ENCODE data around the gene PDGFD.

The PDGFD gene

GRCh38 chr11:104104664-104105063 lies 59.3 kb downstream of the PDGFD start:
- no peak for TF ChIP-seq CTCF (IDR thresholded peaks at IDR 0.05; ENCODE audit: control insufficient read depth, insufficient read depth, low read depth, low read length, missing control alignments)
- H3K4me3 ChIP-seq (ENCODE audit: control insufficient read depth, low read depth, low read length): no peak overlapping the region
- DNase-seq (ENCODE audit: low read depth): no peak

GRCh38 chr11:104104201-104104600 lies 59.7 kb downstream of the PDGFD start:
- no peak overlapping the region for H3K4me3 ChIP-seq (ENCODE audit: control insufficient read depth, low read depth, low read length)
- TF ChIP-seq CTCF (IDR thresholded peaks at IDR 0.05; ENCODE audit: control insufficient read depth, insufficient read depth, low read depth, low read length, missing control alignments): no peak
- no peak for DNase-seq (ENCODE audit: low read depth)

- no peak overlapping the region for H3K4me3 ChIP-seq (ENCODE audit: control insufficient read depth, low read depth, low read length)
- DNase-seq (ENCODE audit: low read depth): no peak
- no peak for TF ChIP-seq CTCF (IDR thresholded peaks at IDR 0.05; ENCODE audit: control insufficient read depth, insufficient read depth, low read depth, low read length, missing control alignments)
Measured at GRCh38 chr11:104098555-104098954, 65.4 kb downstream of the PDGFD start.

- DNase-seq (ENCODE audit: low read depth): no peak
Measured at GRCh38 chr11:104098132-104098531, 65.8 kb downstream of the PDGFD start.

GRCh38 chr11:104096900-104097299 lies 67.0 kb downstream of the PDGFD start:
- no peak for TF ChIP-seq CTCF (IDR thresholded peaks at IDR 0.05; ENCODE audit: control insufficient read depth, insufficient read depth, low read depth, low read length, missing control alignments)
- no peak for DNase-seq (ENCODE audit: low read depth)

More at GRCh38 chr11:104098132-104098531, 65.8 kb downstream of the PDGFD start:
- no peak overlapping the region for H3K4me3 ChIP-seq (ENCODE audit: control insufficient read depth, low read depth, low read length)
- TF ChIP-seq CTCF (IDR thresholded peaks at IDR 0.05; ENCODE audit: control insufficient read depth, insufficient read depth, low read depth, low read length, missing control alignments): no peak

GRCh38 chr11:104095791-104096190 lies 68.2 kb downstream of the PDGFD start:
- no peak for DNase-seq (ENCODE audit: low read depth)
- H3K4me3 ChIP-seq (ENCODE audit: control insufficient read depth, low read depth, low read length): no peak overlapping the region
- TF ChIP-seq CTCF (IDR thresholded peaks at IDR 0.05; ENCODE audit: control insufficient read depth, insufficient read depth, low read depth, low read length, missing control alignments): no peak

More at GRCh38 chr11:104096900-104097299, 67.0 kb downstream of the PDGFD start:
- H3K4me3 ChIP-seq (ENCODE audit: control insufficient read depth, low read depth, low read length): no peak overlapping the region

GRCh38 chr11:104094576-104094975 lies 69.4 kb downstream of the PDGFD start:
- H3K4me3 ChIP-seq (ENCODE audit: control insufficient read depth, low read depth, low read length): no peak overlapping the region
- TF ChIP-seq CTCF (IDR thresholded peaks at IDR 0.05; ENCODE audit: control insufficient read depth, insufficient read depth, low read depth, low read length, missing control alignments): no peak
- no peak for DNase-seq (ENCODE audit: low read depth)
